SK-N-SH (cell line): ENCODE measurements around the gene TKTL1.

Experiments used
- ELF1 ChIP-seq: IDR thresholded peaks from 2 replicates; pipeline ENCODE4 v1.4.0; 2012
- EP300 ChIP-seq, 2 experiments: IDR thresholded peaks; 2 replicates each; pipeline versions ENCODE4 v1.4.0 to v1.6.1; 2012; ENCODE audit warnings: borderline replicate concordance in 1 of 2, low read depth in 1 of 2, low read length in 1 of 2
- EZH2phosphoT487 ChIP-seq: fragments of 200-600 bp; sonication (generic); IDR thresholded peaks from 2 replicates; pipeline ENCODE4 v1.6.1; 2017; ENCODE audit warnings: low read depth, mixed run types, mild to moderate bottlenecking, antibody characterized with exemption, moderate library complexity, borderline replicate concordance
- FOXJ3 ChIP-seq: sonication (generic); formaldehyde crosslinking; IDR thresholded peaks from 2 replicates; pipeline ENCODE4 v1.5.1; 2020; ENCODE audit warnings: mild to moderate bottlenecking, missing genetic modification reagents
- GATA2 ChIP-seq: sonication (generic); formaldehyde crosslinking; IDR thresholded peaks from 2 replicates; pipeline ENCODE4 v1.5.0; 2020; ENCODE audit warnings: mild to moderate bottlenecking, missing genetic modification reagents
- MXI1 ChIP-seq: IDR thresholded peaks from 2 replicates; pipeline ENCODE4 v1.6.1; 2012; ENCODE audit warnings: mild to moderate bottlenecking, low read depth, low read length, improper control_type of control experiment
- NFIC ChIP-seq: IDR thresholded peaks from 2 replicates; pipeline ENCODE4 v1.4.0; 2012; ENCODE audit warnings: borderline replicate concordance
- POLR2AphosphoS5 ChIP-seq: IDR thresholded peaks from 2 replicates; pipeline ENCODE4 v1.6.1; 2012; ENCODE audit warnings: low read depth, low read length
- RAD21 ChIP-seq: IDR thresholded peaks from 2 replicates; pipeline ENCODE4 v1.6.1; 2012; ENCODE audit warnings: mild to moderate bottlenecking, low read length
- RXRA ChIP-seq: IDR thresholded peaks from 2 replicates; pipeline ENCODE4 v1.4.0; 2012; ENCODE audit warnings: low read depth, mild to moderate bottlenecking, borderline replicate concordance
- TAF1 ChIP-seq: IDR thresholded peaks from 2 replicates; pipeline ENCODE4 v1.6.1; 2012; ENCODE audit warnings: low read depth, mild to moderate bottlenecking, low read length, moderate library complexity, borderline replicate concordance
- TCF12 ChIP-seq: IDR thresholded peaks from 2 replicates; pipeline ENCODE4 v1.4.0; 2012
- TF ChIP-seq, protein P1 (sequence below): fragments of 200-600 bp; sonication (generic); IDR thresholded peaks from 2 replicates; pipeline ENCODE4 v1.6.1; 2017; ENCODE audit warnings: antibody characterized with exemption, mild to moderate bottlenecking, moderate library complexity
- TF ChIP-seq, protein P2 (sequence below): IDR thresholded peaks from 2 replicates; pipeline ENCODE4 v1.6.1; 2012; ENCODE audit warnings: mild to moderate bottlenecking, low read depth, low read length, moderate library complexity

DNA sequence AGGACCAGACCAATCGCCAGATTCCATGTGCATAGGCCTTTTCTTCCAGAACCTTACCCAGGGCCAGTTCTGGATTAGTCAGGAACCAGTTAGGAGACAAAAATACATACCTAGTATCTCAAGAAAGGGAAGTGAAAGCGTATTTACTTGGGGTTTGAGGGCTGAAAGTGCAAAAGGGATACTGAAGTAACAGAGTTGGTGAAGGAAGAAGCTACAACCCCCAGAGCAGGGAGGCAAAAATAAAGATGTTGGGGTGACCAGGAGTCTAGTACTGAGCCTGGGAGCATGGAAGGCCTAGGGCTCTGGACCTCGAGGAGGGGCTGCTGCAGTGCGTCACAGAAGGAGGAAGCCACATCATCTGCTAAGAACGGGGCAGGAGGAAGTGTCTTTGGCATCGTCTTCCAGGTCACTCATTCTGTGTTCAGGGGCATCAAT lies 38.3 kb downstream of the TKTL1 start:
- TF ChIP-seq, protein P1, sequence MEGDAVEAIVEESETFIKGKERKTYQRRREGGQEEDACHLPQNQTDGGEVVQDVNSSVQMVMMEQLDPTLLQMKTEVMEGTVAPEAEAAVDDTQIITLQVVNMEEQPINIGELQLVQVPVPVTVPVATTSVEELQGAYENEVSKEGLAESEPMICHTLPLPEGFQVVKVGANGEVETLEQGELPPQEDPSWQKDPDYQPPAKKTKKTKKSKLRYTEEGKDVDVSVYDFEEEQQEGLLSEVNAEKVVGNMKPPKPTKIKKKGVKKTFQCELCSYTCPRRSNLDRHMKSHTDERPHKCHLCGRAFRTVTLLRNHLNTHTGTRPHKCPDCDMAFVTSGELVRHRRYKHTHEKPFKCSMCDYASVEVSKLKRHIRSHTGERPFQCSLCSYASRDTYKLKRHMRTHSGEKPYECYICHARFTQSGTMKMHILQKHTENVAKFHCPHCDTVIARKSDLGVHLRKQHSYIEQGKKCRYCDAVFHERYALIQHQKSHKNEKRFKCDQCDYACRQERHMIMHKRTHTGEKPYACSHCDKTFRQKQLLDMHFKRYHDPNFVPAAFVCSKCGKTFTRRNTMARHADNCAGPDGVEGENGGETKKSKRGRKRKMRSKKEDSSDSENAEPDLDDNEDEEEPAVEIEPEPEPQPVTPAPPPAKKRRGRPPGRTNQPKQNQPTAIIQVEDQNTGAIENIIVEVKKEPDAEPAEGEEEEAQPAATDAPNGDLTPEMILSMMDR: no peak
- no peak for TF ChIP-seq EZH2phosphoT487
- TF ChIP-seq MXI1: no peak
- TF ChIP-seq, protein P2, sequence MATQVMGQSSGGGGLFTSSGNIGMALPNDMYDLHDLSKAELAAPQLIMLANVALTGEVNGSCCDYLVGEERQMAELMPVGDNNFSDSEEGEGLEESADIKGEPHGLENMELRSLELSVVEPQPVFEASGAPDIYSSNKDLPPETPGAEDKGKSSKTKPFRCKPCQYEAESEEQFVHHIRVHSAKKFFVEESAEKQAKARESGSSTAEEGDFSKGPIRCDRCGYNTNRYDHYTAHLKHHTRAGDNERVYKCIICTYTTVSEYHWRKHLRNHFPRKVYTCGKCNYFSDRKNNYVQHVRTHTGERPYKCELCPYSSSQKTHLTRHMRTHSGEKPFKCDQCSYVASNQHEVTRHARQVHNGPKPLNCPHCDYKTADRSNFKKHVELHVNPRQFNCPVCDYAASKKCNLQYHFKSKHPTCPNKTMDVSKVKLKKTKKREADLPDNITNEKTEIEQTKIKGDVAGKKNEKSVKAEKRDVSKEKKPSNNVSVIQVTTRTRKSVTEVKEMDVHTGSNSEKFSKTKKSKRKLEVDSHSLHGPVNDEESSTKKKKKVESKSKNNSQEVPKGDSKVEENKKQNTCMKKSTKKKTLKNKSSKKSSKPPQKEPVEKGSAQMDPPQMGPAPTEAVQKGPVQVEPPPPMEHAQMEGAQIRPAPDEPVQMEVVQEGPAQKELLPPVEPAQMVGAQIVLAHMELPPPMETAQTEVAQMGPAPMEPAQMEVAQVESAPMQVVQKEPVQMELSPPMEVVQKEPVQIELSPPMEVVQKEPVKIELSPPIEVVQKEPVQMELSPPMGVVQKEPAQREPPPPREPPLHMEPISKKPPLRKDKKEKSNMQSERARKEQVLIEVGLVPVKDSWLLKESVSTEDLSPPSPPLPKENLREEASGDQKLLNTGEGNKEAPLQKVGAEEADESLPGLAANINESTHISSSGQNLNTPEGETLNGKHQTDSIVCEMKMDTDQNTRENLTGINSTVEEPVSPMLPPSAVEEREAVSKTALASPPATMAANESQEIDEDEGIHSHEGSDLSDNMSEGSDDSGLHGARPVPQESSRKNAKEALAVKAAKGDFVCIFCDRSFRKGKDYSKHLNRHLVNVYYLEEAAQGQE: no peak
- no peak for TF ChIP-seq FOXJ3 (CRISPR knock-in tag)
- TF ChIP-seq RXRA: no peak
- TF ChIP-seq TAF1: no peak
- no peak for TF ChIP-seq EP300 (IDR thresholded peaks at IDR 0.05; ENCODE audit: borderline replicate concordance in 1 of 2, low read depth in 1 of 2, low read length in 1 of 2)
- TF ChIP-seq POLR2AphosphoS5: no peak
- TF ChIP-seq RAD21: no peak
- TF ChIP-seq TCF12: no peak
- TF ChIP-seq NFIC: no peak
- no peak for TF ChIP-seq GATA2
- TF ChIP-seq ELF1: no peak
